Endothelial cell of umbilical vein (primary cell): ENCODE data around the gene RNU5B-1. TPM values are rescaled to one million over a fixed set of nuclear protein-coding genes. Genes with fewer than 3 reads are reported as not detected.

Experiments used
- BruUV-seq: library from RNA; stranded (reverse); fragments of 400-500 nt; replicated peaks from 2 replicates; lab custom pipeline; 2021; lab: Mats Ljungman, UMichigan
- CTCF ChIA-PET: fragments of 300-600, 350-600 bp; sonication (Branson Sonifier 250); formaldehyde crosslinking; loops from one replicate; lab custom pipeline; 2021; ENCODE audit warnings: antibody characterized with exemption, inconsistent platforms; lab: Charles Lee
- POLR2A ChIA-PET: fragments of 300-600, 350-600 bp; sonication (Branson Sonifier 250); formaldehyde crosslinking; loops from one replicate; lab custom pipeline; 2021; ENCODE audit warnings: antibody characterized with exemption, inconsistent platforms; lab: Charles Lee
- DNase-seq: peaks from one replicate; pipeline ENCODE4 v3.0.0-alpha.2; 2011; ENCODE audit warnings: low read depth, low spot score
- FAIRE-seq: peaks from 2 replicates; lab custom pipeline; 2011; peaks lifted over from hg19 to GRCh38; lab: Jason Lieb, UNC
- H2AFZ ChIP-seq: 2 replicates; pipeline ENCODE4 v1.6.0; 2012; ENCODE audit warnings: low read depth, low read length, control low read depth, inconsistent platforms
- H3K27ac ChIP-seq: 2 replicates; pipeline ENCODE4 v1.5.1; 2011; ENCODE audit warnings: low read depth, mild to moderate bottlenecking, control low read depth, low read length, moderate library complexity; ENCODE audit not compliant: insufficient read depth
- H3K27me3 ChIP-seq, 2 experiments: 2 replicates each; pipeline versions ENCODE4 v1.6.0 to v1.6.1; 2011; ENCODE audit warnings: low read length in 2 of 2, mixed read lengths in 1 of 2; ENCODE audit not compliant: control insufficient read depth in 2 of 2, insufficient read depth in 2 of 2
- H3K36me3 ChIP-seq, 2 experiments: 2 replicates in 1 of 2; 3 replicates in 1 of 2; pipeline ENCODE4 v1.5.1; 2011; ENCODE audit warnings: low read length in 2 of 2, mild to moderate bottlenecking in 1 of 2, moderate library complexity in 1 of 2; ENCODE audit not compliant: control insufficient read depth in 2 of 2, insufficient read depth in 2 of 2; ENCODE audit errors: extremely low read depth in 1 of 2
- H3K4me1 ChIP-seq: 3 replicates; pipeline ENCODE4 v1.5.1; 2011; ENCODE audit warnings: mild to moderate bottlenecking, low read length; ENCODE audit not compliant: control insufficient read depth, insufficient read depth; ENCODE audit errors: extremely low read depth
- H3K4me2 ChIP-seq: 2 replicates; pipeline ENCODE4 v1.6.1; 2011; ENCODE audit warnings: low read length, control low read depth, mixed read lengths; ENCODE audit not compliant: insufficient read depth
- H3K4me3 ChIP-seq, 3 experiments: fragments of 200-600 bp in 1 of 3; sonication (generic), shearing (Covaris generic) in 1 of 3; replicated peaks in 1 of 3; 2 replicates each; pipeline ENCODE4 v1.5.1; 2011 to 2016; ENCODE audit warnings: control low read depth in 3 of 3, low read length in 3 of 3, mild to moderate bottlenecking in 2 of 3, inconsistent platforms in 1 of 3, low read depth in 1 of 3, moderate library complexity in 1 of 3; ENCODE audit not compliant: insufficient read depth in 1 of 3
- H3K79me2 ChIP-seq: 2 replicates; pipeline ENCODE4 v1.6.0; 2012; ENCODE audit warnings: low read length, inconsistent platforms; ENCODE audit not compliant: control insufficient read depth, insufficient read depth
- H3K9ac ChIP-seq: replicated peaks from 2 replicates; pipeline ENCODE3; 2011; ENCODE audit warnings: low read length, control low read depth; ENCODE audit not compliant: insufficient read depth; ENCODE audit errors: extremely low read depth
- H3K9me1 ChIP-seq: replicated peaks from 3 replicates; pipeline ENCODE4 v1.6.0; 2011; ENCODE audit warnings: mild to moderate bottlenecking, low read length; ENCODE audit not compliant: control insufficient read depth, insufficient read depth; ENCODE audit errors: extremely low read depth
- H3K9me3 ChIP-seq: replicated peaks from 2 replicates; pipeline ENCODE4 v1.5.1; 2012; ENCODE audit warnings: low read length, inconsistent platforms; ENCODE audit not compliant: control insufficient read depth, insufficient read depth
- H4K20me1 ChIP-seq: replicated peaks from 2 replicates; pipeline ENCODE3; 2011; ENCODE audit warnings: mild to moderate bottlenecking, low read length; ENCODE audit not compliant: control insufficient read depth, insufficient read depth; ENCODE audit errors: extremely low read depth
- EZH2 ChIP-seq: IDR thresholded peaks from 2 replicates; pipeline ENCODE4 v1.6.1; 2012; ENCODE audit warnings: borderline replicate concordance, low read depth, mild to moderate bottlenecking, moderate library complexity, low read length, inconsistent platforms; ENCODE audit not compliant: severe bottlenecking
- FOS ChIP-seq: IDR thresholded peaks from 2 replicates; pipeline ENCODE4 v1.6.1; 2011; ENCODE audit warnings: mild to moderate bottlenecking, low read length, moderate library complexity, borderline replicate concordance; ENCODE audit not compliant: insufficient read depth
- JUN ChIP-seq: IDR thresholded peaks from 2 replicates; pipeline ENCODE4 v1.6.1; 2011; ENCODE audit warnings: borderline replicate concordance, low read depth; ENCODE audit not compliant: insufficient read length, insufficient read depth
- MYC ChIP-seq: IDR thresholded peaks from one replicate; pipeline ENCODE4 v1.6.1; 2011; ENCODE audit warnings: mild to moderate bottlenecking, low read depth, low read length
- POLR2A ChIP-seq: IDR thresholded peaks from 2 replicates; pipeline ENCODE4 v1.6.1; 2012; ENCODE audit warnings: low read depth, mild to moderate bottlenecking, control low read depth, low read length
- POLR2AphosphoS5 ChIP-seq: IDR thresholded peaks from 2 replicates; pipeline ENCODE4 v1.6.1; 2012; ENCODE audit warnings: low read depth, mild to moderate bottlenecking, control low read depth, low read length, moderate library complexity; ENCODE audit not compliant: insufficient read depth
- dilution Hi-C: fragments of 300-500 bp; cut with MboI; formaldehyde crosslinking; loops from one replicate; pipeline ENCODE4 v1.15.0; 2019; ENCODE audit warnings: low sequenced_read_pairs; ENCODE audit not compliant: extremely low pct_ligation_motif_present
- intact Hi-C: fragments of 100-400 bp; cut with micrococcal nuclease; formaldehyde crosslinking; loops from one replicate; pipeline ENCODE4 v1.10.0; 2022
- polyA plus RNA-seq, 4 experiments: library from polyadenylated mRNA; depleted of rRNA in 3 of 4; stranded (reverse) in 3 of 4; unstranded in 1 of 4; fragments of >200 nt; gene quantifications; 2 replicates each; pipeline versions ENCODE4 v1.2.1 to v1.2.3, GENCODE V29; 2011 to 2012; ENCODE audit warnings: missing spikeins in 1 of 4
- total RNA-seq: library from RNA; stranded (reverse); gene quantifications from 2 replicates; pipeline ENCODE4 v1.2.3, GENCODE V29; 2021
- TF ChIP-seq, protein P1 (sequence below): IDR thresholded peaks from 2 replicates; pipeline ENCODE4 v1.6.1; 2011; ENCODE audit not compliant: insufficient read depth, insufficient read length
- TF ChIP-seq, protein P2 (sequence below), 2 donors: IDR thresholded peaks; 1 replicate in 1 of 2; 2 replicates in 1 of 2; pipeline ENCODE4 v1.5.1; 2011; ENCODE audit warnings: low read length in 2 of 2, mild to moderate bottlenecking in 2 of 2, moderate library complexity in 2 of 2, control low read depth in 1 of 2, inconsistent platforms in 1 of 2, low read depth in 1 of 2; ENCODE audit not compliant: insufficient read depth in 1 of 2; ENCODE audit errors: extremely low read depth in 1 of 2

RNU5B-1 gene
- total and polyA plus RNA-seq, 2 donors (not counting 3 experiments of a cell fraction or from before 2014, with no cell fraction given): not detected

DNA sequence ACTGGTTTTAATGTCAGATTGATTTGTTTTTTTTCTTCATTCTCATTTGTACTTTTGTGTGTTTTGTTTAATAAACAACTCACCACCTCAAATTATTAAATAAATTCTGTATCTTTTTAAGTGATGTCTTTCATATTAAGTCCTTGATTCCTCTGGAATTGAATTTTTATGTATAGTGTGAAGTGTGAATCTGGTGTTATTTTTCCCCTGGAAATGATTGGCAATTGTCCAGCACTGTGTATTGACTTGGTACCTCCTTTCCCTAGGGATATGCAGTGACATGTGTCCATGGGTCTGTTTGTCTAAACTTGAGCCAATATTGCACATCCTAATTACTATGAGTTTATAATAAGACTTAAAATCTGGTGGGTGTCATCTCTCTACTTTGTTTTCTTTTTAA is 2.1 kb downstream of the RNU5B-1 start:
- DNase-seq (no peak), FAIRE-seq (no peak)
- Histone ChIP-seq H2AFZ (no peak overlapping the region), H3K27ac (no peak overlapping the region), H4K20me1 (no peaks in the 10 kb centered on the region), H3K79me2 (no peaks in the 10 kb centered on the region), H3K9ac (no peak overlapping the region), H3K9me1 (no peaks in the 10 kb centered on the region), H3K4me1 (peaks cover 9% of the 10 kb centered on the region), H3K27me3 (peaks cover 0 to 2% of the 10 kb centered on the region in 2 experiments), H3K9me3 (no peaks in the 10 kb centered on the region), H3K36me3 (no peaks in the 10 kb centered on the region), H3K4me3 (no peak overlapping the region), H3K4me2 (no peak overlapping the region)
- dilution Hi-C loops (no loop called here), intact Hi-C loops (no loop called here)
- ChIA-PET POLR2A (interaction anchor here (0.7 to 1.5 kb wide), 3 partner anchors 20 to 42 kb away, joined by 3 to 5 read pairs (median 4); partner anchors contain the start of gene PARP16), CTCF (interaction anchor here (0.6 to 1.4 kb wide), 2 partner anchors 78 to 95 kb away, joined by 3 read pairs; no protein-coding TSS in a partner anchor)
- no TSS peak for BruUV-seq
- TF ChIP-seq JUN (no peak), FOS (no peak), EZH2 (no peak), POLR2A (no peak), POLR2AphosphoS5 (no peak), MYC (no peak)
- TF ChIP-seq, protein P1, sequence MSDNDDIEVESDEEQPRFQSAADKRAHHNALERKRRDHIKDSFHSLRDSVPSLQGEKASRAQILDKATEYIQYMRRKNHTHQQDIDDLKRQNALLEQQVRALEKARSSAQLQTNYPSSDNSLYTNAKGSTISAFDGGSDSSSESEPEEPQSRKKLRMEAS: no peak
- TF ChIP-seq, protein P2, sequence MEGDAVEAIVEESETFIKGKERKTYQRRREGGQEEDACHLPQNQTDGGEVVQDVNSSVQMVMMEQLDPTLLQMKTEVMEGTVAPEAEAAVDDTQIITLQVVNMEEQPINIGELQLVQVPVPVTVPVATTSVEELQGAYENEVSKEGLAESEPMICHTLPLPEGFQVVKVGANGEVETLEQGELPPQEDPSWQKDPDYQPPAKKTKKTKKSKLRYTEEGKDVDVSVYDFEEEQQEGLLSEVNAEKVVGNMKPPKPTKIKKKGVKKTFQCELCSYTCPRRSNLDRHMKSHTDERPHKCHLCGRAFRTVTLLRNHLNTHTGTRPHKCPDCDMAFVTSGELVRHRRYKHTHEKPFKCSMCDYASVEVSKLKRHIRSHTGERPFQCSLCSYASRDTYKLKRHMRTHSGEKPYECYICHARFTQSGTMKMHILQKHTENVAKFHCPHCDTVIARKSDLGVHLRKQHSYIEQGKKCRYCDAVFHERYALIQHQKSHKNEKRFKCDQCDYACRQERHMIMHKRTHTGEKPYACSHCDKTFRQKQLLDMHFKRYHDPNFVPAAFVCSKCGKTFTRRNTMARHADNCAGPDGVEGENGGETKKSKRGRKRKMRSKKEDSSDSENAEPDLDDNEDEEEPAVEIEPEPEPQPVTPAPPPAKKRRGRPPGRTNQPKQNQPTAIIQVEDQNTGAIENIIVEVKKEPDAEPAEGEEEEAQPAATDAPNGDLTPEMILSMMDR (IDR thresholded peaks at IDR 0.05; ENCODE audit: extremely low read depth in 1 of 2, insufficient read depth in 1 of 2, low read depth in 1 of 2, low read length in 2 of 2): no peak
